GM21786 (cell line): ENCODE results near the gene GNA15.
"Not testable (repeated sequence)": the region's sequence is repeated elsewhere in the genome, so short reads cannot be mapped to it uniquely, and the experiment has no call there.

Experiments used
- ATAC-seq: cut with Tn5 transposase; IDR thresholded peaks from one replicate; pipeline ENCODE4 v1.9.1; 2021; ENCODE audit not compliant: unreplicated experiment

Gene GNA15

DNA sequence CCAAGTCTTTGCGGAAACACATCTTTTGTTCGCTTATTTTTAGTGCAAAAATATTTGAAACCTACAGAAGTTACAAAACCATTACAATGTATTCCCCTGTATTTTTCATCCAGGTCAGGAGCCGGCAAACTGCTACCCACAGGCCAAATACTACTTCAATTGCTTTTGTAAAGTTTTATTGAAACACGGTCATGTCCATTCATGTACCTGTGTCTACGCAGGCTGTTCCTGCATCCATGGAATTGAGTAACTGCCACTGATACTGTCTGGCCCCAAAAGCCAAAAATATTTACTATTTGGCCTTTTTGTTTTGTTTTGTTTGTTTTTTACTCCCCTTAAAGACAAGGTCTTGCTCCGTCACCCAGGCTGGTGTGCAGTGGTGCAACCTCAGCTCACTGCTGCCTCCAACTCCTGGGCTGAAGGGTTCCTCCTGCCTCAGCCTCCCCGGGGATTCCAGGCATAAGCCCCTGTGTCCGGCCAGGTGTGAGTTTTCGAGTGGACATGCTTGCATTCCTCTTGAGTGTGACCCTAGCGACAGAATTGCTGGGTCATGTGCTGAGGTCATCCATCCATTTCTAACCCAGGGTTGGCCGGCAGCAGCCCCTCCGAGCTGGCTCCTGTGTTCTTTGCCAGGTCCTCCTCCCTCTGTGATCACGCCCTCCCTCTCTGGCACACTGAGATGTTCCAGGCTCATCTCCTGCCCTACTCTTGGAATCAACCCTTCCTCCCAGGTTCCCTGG lies 31.9 kb downstream of the GNA15 start:
- no peak for ATAC-seq

DNA sequence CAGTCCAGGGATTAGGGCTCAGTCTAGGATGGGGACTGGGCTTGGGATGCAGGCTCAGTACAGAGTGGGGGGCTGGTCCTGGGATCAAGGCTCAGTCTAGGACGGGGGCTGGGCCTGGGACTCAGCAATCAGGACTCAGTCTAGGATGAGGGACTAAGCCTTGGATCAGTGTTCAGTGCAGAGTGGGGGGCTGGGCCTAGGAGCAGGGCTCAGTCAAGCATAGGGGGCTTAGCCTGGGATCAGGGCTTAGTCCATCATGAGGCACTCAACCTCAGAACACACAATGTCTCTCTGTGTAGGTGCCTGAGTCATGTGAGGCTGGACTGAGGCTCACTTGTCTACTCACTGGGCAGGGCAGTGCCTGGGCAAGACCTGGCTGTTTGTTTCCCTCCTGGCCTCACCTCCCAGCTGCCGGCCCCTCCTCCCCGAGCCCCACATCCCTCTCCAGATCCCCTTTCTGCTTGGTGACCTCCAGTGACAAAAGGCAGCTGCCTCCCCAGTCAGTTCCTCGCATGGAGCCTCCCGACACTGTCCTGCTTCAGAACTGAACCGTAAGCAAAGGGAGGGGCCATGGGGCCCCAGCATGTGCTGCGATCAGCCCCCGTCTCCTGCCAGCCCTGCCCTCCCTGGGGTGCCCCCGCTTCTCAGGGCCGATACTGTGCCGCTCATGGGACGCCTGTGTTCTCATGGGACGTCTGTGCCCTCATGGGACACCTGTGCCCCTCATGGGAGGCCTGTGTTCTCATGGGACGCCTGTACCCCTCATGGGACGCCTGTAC lies 36.2 kb downstream of the GNA15 start:
- no peak for ATAC-seq

DNA sequence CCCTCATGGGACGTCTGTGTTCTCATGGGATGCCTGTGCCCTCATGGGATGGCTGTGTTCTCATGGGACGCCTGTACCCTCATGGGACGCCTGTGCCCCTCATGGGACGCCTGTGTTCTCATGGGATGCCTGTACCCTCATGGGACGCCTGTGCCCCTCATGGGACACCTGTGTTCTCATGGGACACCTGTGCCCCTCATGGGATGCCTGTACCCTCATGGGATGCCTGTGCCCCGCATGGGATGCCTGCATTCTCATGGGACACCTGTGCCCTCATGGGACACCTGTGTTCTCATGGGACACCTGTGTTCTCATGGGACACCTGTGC lies 36.8 kb downstream of the GNA15 start:
- ATAC-seq = not testable (repeated sequence)

- ATAC-seq = no peak
Measured at GRCh38 chr19:3175781-3176714, 40.2 kb downstream of the GNA15 start.

GRCh38 chr19:3176715-3177501 lies 41.1 kb downstream of the GNA15 start:
- ATAC-seq = no peak

- no peak for ATAC-seq
Measured at GRCh38 chr19:3178377-3178972, 42.6 kb downstream of the GNA15 start, which contains the start of gene S1PR4. Gene S1PR4 (plus strand): TSS chr19:3178769. CDS start chr19:3178793, 24 bp downstream.

DNA sequence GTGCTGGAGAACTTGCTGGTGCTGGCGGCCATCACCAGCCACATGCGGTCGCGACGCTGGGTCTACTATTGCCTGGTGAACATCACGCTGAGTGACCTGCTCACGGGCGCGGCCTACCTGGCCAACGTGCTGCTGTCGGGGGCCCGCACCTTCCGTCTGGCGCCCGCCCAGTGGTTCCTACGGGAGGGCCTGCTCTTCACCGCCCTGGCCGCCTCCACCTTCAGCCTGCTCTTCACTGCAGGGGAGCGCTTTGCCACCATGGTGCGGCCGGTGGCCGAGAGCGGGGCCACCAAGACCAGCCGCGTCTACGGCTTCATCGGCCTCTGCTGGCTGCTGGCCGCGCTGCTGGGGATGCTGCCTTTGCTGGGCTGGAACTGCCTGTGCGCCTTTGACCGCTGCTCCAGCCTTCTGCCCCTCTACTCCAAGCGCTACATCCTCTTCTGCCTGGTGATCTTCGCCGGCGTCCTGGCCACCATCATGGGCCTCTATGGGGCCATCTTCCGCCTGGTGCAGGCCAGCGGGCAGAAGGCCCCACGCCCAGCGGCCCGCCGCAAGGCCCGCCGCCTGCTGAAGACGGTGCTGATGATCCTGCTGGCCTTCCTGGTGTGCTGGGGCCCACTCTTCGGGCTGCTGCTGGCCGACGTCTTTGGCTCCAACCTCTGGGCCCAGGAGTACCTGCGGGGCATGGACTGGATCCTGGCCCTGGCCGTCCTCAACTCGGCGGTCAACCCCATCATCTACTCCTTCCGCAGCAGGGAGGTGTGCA lies 43.3 kb downstream of the GNA15 start:
- no peak for ATAC-seq

DNA sequence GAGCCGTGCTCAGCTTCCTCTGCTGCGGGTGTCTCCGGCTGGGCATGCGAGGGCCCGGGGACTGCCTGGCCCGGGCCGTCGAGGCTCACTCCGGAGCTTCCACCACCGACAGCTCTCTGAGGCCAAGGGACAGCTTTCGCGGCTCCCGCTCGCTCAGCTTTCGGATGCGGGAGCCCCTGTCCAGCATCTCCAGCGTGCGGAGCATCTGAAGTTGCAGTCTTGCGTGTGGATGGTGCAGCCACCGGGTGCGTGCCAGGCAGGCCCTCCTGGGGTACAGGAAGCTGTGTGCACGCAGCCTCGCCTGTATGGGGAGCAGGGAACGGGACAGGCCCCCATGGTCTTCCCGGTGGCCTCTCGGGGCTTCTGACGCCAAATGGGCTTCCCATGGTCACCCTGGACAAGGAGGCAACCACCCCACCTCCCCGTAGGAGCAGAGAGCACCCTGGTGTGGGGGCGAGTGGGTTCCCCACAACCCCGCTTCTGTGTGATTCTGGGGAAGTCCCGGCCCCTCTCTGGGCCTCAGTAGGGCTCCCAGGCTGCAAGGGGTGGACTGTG lies 44.0 kb downstream of the GNA15 start:
- no peak for ATAC-seq

- ATAC-seq = no peak
Measured at GRCh38 chr19:3183721-3184641, 48.1 kb downstream of the GNA15 start.

GRCh38 chr19:3184847-3185460 lies 49.1 kb downstream of the GNA15 start:
- peak; percentile 26 for ATAC-seq

GRCh38 chr19:3185461-3186159 lies 49.8 kb downstream of the GNA15 start, which contains the start of gene NCLN:
Gene NCLN (plus strand): TSS chr19:3185930. CDS start chr19:3186031, 101 bp downstream.
- ATAC-seq = peak; percentile 70

GRCh38 chr19:3186160-3186688 lies 50.4 kb downstream of the GNA15 start:
- ATAC-seq = peak; percentile 11

- ATAC-seq = no peak
Measured at GRCh38 chr19:3186891-3187661, 51.2 kb downstream of the GNA15 start.

- ATAC-seq = no peak
Measured at GRCh38 chr19:3187662-3188511, 52.1 kb downstream of the GNA15 start.
